ENCODE measurements around the gene HEATR5B.
A peak's percentile ranks its signal among the peaks of the same experiment; 100 is the strongest.

Gene HEATR5B

DNA sequence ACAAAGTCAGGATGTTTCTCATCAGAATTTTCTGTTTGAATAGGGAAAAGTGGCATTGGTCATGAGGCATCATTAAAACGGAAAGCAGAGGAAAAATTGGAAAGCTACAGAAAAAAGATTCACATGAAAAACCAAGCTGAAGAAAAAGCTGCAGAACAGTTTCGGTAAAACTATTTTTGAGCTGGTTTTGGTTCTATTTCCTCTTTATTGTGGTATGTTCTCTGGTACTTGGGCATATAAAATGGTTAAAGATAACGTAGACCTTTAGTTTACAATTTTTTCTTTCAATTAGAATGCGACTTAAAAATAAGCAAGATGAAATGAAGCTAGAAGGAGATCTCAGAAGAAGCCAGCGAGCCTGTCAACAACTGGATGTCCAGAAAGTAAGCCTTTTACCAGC, 7.7 kb upstream of the HEATR5B start:
- no peak overlapping the region for H3K4me3 ChIP-seq (ENCODE audit: low read length)
- no peak for TF ChIP-seq ZNF274 (IDR thresholded peaks at IDR 0.05; ENCODE audit: low read depth, low read length)

DNA sequence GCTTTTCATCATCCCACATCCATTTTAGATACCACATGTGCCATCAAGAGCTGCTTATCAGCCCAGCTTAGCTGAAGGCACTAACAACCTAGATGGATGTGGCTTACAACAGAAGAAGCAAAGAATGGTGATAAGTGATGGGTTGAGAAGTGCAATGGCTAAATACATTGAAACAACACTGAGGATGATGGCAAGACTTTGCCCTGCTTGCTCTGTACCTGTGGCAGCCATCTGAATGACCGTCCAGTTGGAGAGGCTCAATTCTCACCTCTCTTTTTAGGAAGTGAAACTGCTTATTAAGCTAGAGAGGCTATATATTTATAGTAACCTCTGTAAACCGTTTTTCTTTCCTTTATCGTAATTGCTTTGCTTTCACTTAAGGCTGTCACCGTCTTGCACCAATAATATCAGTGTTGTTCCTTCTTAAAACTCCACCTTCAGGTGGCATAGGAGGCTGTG, 5.9 kb upstream of the HEATR5B start:
- no peak overlapping the region; the same call in 1 of the 2 replicates for H3K4me3 ChIP-seq (ENCODE audit: low read length)
- no peak for TF ChIP-seq ZNF274 (IDR thresholded peaks at IDR 0.05; ENCODE audit: low read depth, low read length)

DNA sequence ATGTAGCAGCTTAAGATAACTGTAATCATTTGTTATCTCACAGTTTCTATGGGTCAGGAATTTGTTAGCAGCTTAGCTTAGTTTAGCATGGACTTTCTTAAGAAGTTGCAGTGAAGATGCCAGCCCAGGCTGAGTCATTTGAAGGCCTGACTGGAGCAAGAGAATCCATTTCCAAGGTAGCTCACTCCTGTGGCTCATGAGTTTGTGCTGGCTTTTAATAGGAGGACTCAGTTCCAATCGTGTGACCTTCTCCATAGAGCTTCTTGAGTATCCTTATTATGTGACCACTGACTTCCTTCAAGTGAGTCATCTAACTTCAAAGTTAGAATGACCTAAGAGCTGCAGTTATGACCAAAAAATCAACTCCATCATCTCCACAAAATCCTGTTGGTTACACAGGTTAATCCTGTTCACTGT, 1.6 kb upstream of the HEATR5B start:
- TF ChIP-seq ZNF274 (IDR thresholded peaks at IDR 0.05; ENCODE audit: low read depth, low read length): no peak
- peak overlapping the region; percentile 37 for H3K4me3 ChIP-seq (ENCODE audit: low read length)

GRCh38 chr2:37084797-37085196, 625 bp upstream of the HEATR5B start:
- TF ChIP-seq ZNF274 (IDR thresholded peaks at IDR 0.05; ENCODE audit: low read depth, low read length): no peak

DNA sequence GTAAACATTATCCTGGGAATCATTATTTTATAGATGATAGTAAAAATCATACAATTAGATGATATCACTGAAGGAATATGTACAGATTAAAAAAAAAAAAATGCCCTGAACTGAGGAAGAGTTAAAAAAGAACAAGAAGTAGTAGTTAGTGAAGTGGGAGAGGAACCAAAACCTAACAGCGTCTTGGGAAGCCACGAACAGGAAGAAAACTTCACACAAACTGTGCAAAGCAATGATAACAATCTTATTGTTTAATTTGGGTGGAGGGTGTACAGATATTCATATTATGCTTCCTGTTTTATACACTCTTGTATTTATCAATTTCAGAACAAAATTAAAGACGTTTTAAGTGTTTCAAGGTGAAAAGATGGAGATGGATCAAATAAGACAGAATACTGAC, 3.5 kb downstream of the HEATR5B start:
- TF ChIP-seq ZNF274 (IDR thresholded peaks at IDR 0.05; ENCODE audit: low read depth, low read length): no peak
- no peak overlapping the region for H3K4me3 ChIP-seq (ENCODE audit: low read length)

More at GRCh38 chr2:37084797-37085196, 625 bp upstream of the HEATR5B start:
- peak overlapping the region; percentile 99 for H3K4me3 ChIP-seq (ENCODE audit: low read length)

GRCh38 chr2:37080266-37080665, 3.9 kb downstream of the HEATR5B start:
- no peak for TF ChIP-seq ZNF274 (IDR thresholded peaks at IDR 0.05; ENCODE audit: low read depth, low read length)
- no peak overlapping the region for H3K4me3 ChIP-seq (ENCODE audit: low read length)

GRCh38 chr2:37070931-37071330, 13.2 kb downstream of the HEATR5B start:
- H3K4me3 ChIP-seq (ENCODE audit: low read length): no peak overlapping the region
- no peak for TF ChIP-seq ZNF274 (IDR thresholded peaks at IDR 0.05; ENCODE audit: low read depth, low read length)

GRCh38 chr2:37068686-37069085, 15.5 kb downstream of the HEATR5B start:
- TF ChIP-seq ZNF274 (IDR thresholded peaks at IDR 0.05; ENCODE audit: low read depth, low read length): no peak
- no peak overlapping the region for H3K4me3 ChIP-seq (ENCODE audit: low read length)

DNA sequence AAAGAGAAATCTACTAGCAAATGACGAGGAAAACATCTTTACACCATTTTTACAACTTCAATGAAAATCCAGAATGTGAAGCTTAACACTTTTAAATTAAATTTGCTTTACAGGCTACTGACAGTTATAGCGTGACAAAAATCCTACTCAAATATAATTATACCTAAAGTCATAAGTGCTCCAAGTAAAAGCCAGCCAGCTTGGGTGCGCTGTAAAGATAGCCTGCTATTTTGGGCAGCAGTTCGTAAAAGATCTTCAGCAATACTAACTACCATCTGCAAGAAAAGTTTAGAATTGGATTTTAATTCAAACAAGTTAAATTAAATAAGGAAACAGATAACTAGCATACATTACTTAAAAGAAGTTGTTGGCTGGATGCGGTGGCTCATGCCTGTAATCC, 22.4 kb downstream of the HEATR5B start:
- no peak overlapping the region for H3K4me3 ChIP-seq (ENCODE audit: low read length)
- no peak for TF ChIP-seq ZNF274 (IDR thresholded peaks at IDR 0.05; ENCODE audit: low read depth, low read length)

DNA sequence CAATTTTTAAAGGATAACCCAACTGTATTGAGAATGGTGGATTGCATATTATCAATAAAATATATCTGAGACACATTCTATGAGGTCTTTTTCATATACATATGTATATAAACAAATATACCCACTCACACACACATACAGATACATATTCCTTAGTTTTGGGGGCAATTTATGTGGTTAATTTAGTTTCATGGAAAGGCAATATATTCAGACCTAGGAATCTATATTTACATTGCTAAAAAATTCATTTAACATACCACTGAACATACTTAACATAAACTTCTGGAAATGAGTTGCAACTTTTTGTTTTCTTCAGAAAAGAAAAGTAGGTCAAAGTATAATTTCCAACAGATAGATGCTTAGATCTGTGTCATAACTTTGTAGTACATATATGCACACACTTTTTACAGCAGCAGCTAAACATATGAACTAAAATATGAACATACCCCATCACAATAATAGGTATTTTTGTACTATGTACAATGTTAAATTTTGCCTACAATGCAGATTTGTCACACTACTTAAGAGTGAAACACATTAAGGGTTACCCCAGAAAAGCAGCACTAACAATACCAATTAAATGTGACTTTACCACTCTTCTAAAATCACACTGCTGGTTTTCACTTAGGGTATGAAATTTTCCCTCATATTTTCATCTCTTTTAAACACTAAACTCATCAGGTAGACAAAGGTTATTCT, 23.0 kb downstream of the HEATR5B start:
- TF ChIP-seq ZNF274 (IDR thresholded peaks at IDR 0.05; ENCODE audit: low read depth, low read length): no peak

DNA sequence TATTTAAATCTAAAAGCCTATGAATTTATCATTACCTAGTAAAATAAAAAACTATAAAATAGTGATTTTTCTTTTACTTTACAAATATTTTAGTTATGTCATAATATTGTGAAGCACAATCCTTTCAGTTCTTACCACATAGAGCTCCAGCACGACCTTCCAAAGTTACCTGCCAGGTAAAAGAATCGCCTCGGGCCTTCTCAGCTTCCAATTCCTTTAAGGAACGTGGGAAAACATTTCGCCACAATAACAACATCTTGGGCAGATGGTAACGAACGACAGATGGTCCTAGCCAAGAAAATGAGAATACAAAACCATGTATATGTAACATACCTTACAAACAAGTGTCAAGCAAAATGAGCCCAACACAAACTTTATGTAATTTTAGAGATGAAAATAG, 23.7 kb downstream of the HEATR5B start:
- TF ChIP-seq ZNF274 (IDR thresholded peaks at IDR 0.05; ENCODE audit: low read depth, low read length): no peak
- no peak overlapping the region for H3K4me3 ChIP-seq (ENCODE audit: low read length)

More for the DNA sequence above, 23.0 kb downstream of the HEATR5B start:
- no peak overlapping the region for H3K4me3 ChIP-seq (ENCODE audit: low read length)

- TF ChIP-seq ZNF274 (IDR thresholded peaks at IDR 0.05; ENCODE audit: low read depth, low read length): no peak
- H3K4me3 ChIP-seq (ENCODE audit: low read length): no peak overlapping the region
Observed at GRCh38 chr2:37059841-37060240, 24.3 kb downstream of the HEATR5B start.

- no peak for TF ChIP-seq ZNF274 (IDR thresholded peaks at IDR 0.05; ENCODE audit: low read depth, low read length)
- H3K4me3 ChIP-seq (ENCODE audit: low read length): no peak overlapping the region
Observed at GRCh38 chr2:37052600-37053332, 31.4 kb downstream of the HEATR5B start.

GRCh38 chr2:37039580-37039979, 44.6 kb downstream of the HEATR5B start:
- H3K4me3 ChIP-seq (ENCODE audit: low read length): no peak overlapping the region
- no peak for TF ChIP-seq ZNF274 (IDR thresholded peaks at IDR 0.05; ENCODE audit: low read depth, low read length)

- no peak for TF ChIP-seq ZNF274 (IDR thresholded peaks at IDR 0.05; ENCODE audit: low read depth, low read length)
Observed at GRCh38 chr2:37037771-37038170, 46.4 kb downstream of the HEATR5B start.

More at GRCh38 chr2:37037771-37038170, 46.4 kb downstream of the HEATR5B start:
- no peak overlapping the region for H3K4me3 ChIP-seq (ENCODE audit: low read length)
